Measurements from ENCODE around the gene TMEM91.
A peak's percentile ranks its signal among the peaks of the same experiment; 100 is the strongest.
"Not testable (repeated sequence)": the region's sequence is repeated elsewhere in the genome, so short reads cannot be mapped to it uniquely, and the experiment has no call there.

Gene TMEM91

DNA sequence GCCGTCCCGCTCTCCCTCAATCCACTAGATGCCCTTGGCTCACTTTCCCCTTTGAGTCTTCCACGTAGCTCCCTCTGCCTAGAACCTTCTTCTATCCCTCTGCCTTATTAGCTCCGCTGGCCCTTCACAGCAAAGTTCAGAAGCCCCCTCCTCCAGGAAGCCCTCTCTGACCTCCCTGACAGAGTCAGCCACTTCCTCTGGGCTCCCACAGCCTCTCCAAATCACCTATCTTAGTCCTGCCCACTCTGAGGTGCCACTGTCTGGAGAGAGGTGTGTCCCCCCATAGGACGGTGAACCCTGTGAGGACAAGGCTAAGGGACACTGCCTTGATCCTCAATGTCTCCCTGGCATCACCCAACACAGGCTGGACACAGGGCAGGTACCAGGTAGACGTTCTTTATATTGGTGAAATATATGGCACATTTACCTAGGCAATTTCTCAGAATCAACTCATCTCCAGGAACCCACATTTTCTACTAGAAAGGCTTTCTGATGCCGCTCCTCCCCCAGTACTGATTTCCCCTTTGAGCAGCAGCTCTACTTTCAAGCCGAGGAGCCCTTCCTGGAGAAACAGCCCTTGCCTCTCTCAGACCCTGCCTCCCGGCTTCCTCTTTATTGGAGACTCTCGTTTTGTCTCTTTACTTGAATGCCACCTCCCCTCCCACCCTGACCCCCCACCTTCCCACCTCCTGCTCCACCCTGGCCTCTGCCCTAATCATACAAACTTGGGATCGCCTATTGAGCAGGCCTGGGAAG is 19.2 kb upstream of the TMEM91 start:
- Histone ChIP-seq H2AFZ (ENCODE audit: low read depth, low read length) (no peak overlapping the region), H3K36me3 (ENCODE audit: insufficient read depth, low read length) (peaks cover 9% of the 10 kb centered on the region), H3K27me3 (ENCODE audit: insufficient read depth, low read length) (peaks cover 7% of the 10 kb centered on the region), H3K4me1 (ENCODE audit: insufficient read depth, low read length) (peaks cover 12% of the 10 kb centered on the region), H3K9me3 (ENCODE audit: low read length) (no peaks in the 10 kb centered on the region), H3K4me3 (ENCODE audit: low read length) (no peak overlapping the region)

DNA sequence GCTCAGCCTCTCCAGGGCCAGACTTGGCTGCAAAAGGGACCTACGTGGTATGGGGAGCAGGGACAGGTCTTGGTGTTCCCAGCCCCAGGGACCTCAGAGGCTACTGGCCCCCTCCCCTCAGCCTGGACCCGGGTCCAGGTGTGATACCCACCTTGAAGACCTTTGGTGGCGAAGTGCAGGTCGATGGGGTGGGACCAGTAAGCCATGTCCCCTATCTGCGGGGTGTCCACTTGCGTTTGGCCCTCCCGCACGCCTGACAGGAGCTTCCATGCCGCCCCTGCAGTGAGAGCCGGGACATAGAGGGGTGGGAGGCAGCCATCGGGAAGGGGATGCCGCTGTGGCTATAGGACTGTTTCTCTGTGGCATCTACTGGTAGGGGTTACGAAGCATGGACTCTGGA is 18.6 kb upstream of the TMEM91 start:
- H3K4me1 ChIP-seq (ENCODE audit: insufficient read depth, low read length), result peaks cover 9% of the 10 kb centered on the region
- peaks cover 4% of the 10 kb centered on the region for H3K27me3 ChIP-seq (ENCODE audit: insufficient read depth, low read length)
- H2AFZ ChIP-seq (ENCODE audit: low read depth, low read length), result no peak overlapping the region
- no peak overlapping the region for H3K4me3 ChIP-seq (ENCODE audit: low read length)
- peaks cover 9% of the 10 kb centered on the region for H3K36me3 ChIP-seq (ENCODE audit: insufficient read depth, low read length)
- no peaks in the 10 kb centered on the region for H3K9me3 ChIP-seq (ENCODE audit: low read length)

DNA sequence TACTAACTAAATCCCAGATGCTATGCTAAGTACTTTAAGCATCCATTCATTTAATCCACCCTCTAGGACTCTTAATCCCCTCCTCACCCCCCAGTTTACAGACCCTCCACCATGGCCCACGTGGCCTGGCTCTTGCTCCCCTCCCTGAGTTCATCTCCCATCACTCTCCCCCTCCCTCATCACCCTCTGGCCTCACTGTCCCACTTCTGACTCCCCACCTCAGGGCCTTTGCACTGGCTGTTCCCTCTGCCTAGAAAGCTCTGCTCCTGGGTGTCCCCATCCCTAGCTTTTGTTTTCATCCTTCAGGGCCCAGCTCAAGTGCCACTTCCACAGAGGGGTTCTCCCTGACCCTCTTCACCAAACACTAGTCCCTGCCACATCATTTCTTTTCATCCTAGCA is 16.6 kb upstream of the TMEM91 start:
- Histone ChIP-seq H3K36me3 (ENCODE audit: insufficient read depth, low read length) (peaks cover 9% of the 10 kb centered on the region), H3K9me3 (ENCODE audit: low read length) (no peaks in the 10 kb centered on the region), H2AFZ (ENCODE audit: low read depth, low read length) (no peak overlapping the region), H3K4me3 (ENCODE audit: low read length) (no peak overlapping the region), H3K27me3 (ENCODE audit: insufficient read depth, low read length) (no peaks in the 10 kb centered on the region), H3K4me1 (ENCODE audit: insufficient read depth, low read length) (peaks cover 10% of the 10 kb centered on the region)

DNA sequence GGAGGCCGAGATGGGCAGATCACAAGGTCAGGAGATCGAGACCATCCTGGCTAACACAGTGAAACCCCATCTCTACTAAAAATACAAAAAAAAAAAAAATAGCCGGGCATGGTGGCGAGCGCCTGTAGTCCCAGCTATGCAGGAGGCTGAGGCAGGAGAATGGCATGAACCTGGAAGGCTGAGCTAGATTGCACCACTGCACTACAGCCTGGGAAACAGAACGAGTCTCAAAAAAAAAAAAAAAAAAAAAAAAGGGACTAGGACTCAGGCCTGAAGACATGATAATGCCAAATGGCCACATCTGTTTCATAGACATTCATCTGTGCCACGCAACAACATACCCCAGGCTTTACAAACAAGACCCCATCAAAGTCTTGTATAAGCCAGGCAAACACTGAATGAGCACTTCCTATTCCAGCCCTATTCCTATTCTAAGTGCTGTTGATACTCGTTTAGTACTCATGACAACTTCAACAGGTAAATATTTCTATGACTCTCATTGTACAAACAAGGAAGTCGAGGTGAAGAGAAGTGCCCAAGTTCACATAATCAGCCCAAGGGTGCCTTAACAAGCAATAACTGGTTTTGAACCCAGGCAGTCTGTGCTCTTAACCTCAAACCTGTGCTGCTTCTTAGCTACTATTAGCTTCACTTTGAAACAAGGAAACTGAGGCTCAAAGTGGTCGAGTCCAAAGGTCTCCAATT is 14.0 kb upstream of the TMEM91 start:
- Histone ChIP-seq H3K9me3 (ENCODE audit: low read length) (no peaks in the 10 kb centered on the region), H3K4me1 (ENCODE audit: insufficient read depth, low read length) (peaks cover 14% of the 10 kb centered on the region)

DNA sequence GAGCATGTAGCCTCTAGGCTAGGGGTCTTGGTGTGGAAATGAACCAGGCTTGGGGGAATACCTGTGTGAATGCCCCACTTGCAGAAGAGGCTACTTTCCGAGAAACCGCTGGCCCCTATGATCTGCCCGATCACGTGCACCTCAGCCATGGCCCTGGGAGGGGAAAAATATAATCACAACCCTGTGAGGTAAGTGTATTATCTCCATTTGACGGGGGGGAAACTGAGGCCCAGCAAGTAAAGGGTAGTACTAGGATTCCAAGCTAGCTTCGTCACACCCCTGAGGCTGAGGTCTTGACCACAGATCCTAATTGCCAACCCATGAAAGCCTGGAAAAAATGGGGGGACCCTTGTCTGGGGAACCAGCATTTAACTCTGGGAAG is 13.0 kb upstream of the TMEM91 start:
- Histone ChIP-seq H3K9me3 (ENCODE audit: low read length) (no peaks in the 10 kb centered on the region), H3K36me3 (ENCODE audit: insufficient read depth, low read length) (peaks cover 9% of the 10 kb centered on the region), H3K4me1 (ENCODE audit: insufficient read depth, low read length) (peaks cover 14% of the 10 kb centered on the region), H2AFZ (ENCODE audit: low read depth, low read length) (peak overlapping the region; percentile 52), H3K27me3 (ENCODE audit: insufficient read depth, low read length) (no peaks in the 10 kb centered on the region), H3K4me3 (ENCODE audit: low read length) (peak overlapping the region; percentile 74)

More for the DNA sequence above, 14.0 kb upstream of the TMEM91 start:
- H3K36me3 ChIP-seq (ENCODE audit: insufficient read depth, low read length), result peaks cover 9% of the 10 kb centered on the region
- no peak overlapping the region for H3K4me3 ChIP-seq (ENCODE audit: low read length)
- no peaks in the 10 kb centered on the region for H3K27me3 ChIP-seq (ENCODE audit: insufficient read depth, low read length)
- H2AFZ ChIP-seq (ENCODE audit: low read depth, low read length), result no peak overlapping the region

DNA sequence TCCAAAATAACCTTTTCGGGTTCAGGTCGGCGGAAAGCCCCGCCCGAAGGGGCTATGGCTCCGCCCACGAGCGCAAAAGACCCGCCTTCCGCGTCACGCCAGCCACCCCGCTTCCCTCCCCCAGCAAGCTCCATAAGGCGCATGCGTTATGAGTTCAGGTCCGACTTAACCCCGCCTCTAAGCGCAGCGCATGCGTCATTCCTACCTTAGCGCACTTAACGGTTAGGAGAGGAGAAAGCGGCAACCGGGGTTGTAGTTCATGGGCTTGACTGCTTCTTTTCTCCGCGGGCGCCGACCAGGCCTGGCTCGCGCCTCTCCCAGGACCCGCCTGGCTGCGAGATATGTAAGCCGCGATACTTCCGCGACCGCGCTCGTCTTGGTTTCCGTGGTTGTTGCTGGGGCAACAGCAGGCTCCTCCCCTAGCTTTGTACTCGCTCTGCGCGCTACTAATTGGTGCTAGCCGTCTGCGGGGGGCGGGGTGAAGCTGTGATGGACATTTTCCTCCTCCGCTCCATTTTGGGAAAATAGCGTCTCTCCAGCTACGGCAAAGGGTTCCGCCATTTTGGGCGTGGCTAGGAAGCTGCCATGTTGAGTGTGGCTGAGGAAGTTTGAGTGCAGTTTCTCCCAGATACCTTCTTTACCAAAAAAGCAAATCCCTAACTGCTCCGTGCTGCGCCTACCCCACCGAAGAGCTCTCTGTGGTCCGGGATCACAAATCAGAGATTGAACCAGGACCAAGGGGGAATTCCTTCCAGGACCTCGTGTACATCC is 12.4 kb upstream of the TMEM91 start, which contains the start of gene B9D2:
TSS of gene B9D2 (minus strand) at position 397 of the 771 bp plus-strand sequence. CDS start 630 bp downstream, outside the sequence.
- peak within 1 kb of the TSS; percentile 74 for H3K4me3 ChIP-seq (ENCODE audit: low read length)
- no peaks in the 10 kb centered on the region for H3K27me3 ChIP-seq (ENCODE audit: insufficient read depth, low read length)
- no peaks in the 10 kb centered on the region for H3K9me3 ChIP-seq (ENCODE audit: low read length)
- peak within 1 kb of the TSS; percentile 52 for H2AFZ ChIP-seq (ENCODE audit: low read depth, low read length)
- H3K4me1 ChIP-seq (ENCODE audit: insufficient read depth, low read length), result peaks cover 14% of the 10 kb centered on the region
- H3K36me3 ChIP-seq (ENCODE audit: insufficient read depth, low read length), result peaks cover 9% of the 10 kb centered on the region

DNA sequence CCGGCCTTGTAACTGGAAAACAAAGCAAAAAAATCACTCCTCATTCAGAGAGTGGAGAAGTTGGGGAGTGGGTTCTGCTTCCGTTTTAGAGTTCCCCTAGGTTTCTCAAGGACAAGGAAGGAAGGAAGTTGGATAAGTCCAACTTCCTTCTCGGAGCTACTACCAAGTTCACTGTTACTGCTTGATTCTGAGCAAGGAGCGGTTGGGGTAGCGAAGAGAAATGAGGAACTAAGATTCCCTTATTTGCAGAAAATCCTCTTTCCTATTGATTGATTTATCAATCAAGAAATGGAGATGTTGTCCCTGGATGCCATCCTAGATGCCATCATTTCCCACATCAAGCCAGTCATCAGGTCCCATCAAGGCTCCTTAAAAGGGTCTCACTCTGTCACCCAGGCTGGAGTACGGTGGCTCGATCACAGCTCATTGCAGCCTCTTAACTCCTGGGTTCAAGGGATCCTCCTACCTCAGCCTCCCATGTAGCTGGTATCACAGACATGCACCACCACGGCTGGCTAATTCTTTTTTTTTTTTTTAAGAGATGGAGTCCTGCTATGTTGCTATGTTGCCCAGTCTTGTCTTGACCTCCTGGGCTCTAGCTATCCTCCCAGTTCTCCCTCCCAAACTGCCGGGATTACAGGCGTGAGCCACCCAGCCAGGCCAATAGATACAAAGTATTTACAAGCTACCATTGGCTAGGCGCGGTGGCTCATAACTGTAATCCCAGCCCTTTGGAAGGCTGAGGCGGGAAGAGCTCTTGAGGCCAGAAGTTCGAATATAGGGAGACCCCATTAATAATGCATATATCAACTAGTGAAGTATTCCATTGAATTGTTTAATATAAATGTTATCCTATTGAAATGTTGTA is 11.6 kb upstream of the TMEM91 start:
- Histone ChIP-seq H2AFZ (ENCODE audit: low read depth, low read length) (peak overlapping the region; percentile 52), H3K4me1 (ENCODE audit: insufficient read depth, low read length) (peaks cover 14% of the 10 kb centered on the region), H3K9me3 (ENCODE audit: low read length) (no peaks in the 10 kb centered on the region), H3K27me3 (ENCODE audit: insufficient read depth, low read length) (no peaks in the 10 kb centered on the region), H3K36me3 (ENCODE audit: insufficient read depth, low read length) (peaks cover 9% of the 10 kb centered on the region), H3K4me3 (ENCODE audit: low read length) (peak overlapping the region; percentile 74)

DNA sequence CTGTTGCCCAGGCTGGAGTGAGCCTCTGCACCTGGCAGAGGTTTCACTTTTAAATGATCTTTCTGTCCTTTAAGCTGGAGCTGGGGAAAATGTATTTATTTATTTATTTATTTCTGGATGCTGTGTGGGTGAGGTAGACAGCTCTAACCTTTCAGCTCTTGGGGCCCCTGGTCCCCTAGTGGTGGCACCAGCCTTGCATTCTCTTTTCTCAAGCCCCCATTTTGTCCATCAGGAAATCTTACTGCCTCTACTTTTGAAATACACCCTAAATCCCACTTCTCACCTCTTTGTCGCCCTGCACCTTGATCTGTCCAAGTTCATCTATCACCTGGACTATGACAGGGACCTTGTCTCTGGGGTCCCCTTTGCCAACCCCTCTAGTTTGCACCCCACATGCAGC is 10.2 kb upstream of the TMEM91 start:
- H3K4me1 ChIP-seq (ENCODE audit: insufficient read depth, low read length), result peaks cover 14% of the 10 kb centered on the region
- no peak overlapping the region for H3K4me3 ChIP-seq (ENCODE audit: low read length)
- no peaks in the 10 kb centered on the region for H3K9me3 ChIP-seq (ENCODE audit: low read length)

DNA sequence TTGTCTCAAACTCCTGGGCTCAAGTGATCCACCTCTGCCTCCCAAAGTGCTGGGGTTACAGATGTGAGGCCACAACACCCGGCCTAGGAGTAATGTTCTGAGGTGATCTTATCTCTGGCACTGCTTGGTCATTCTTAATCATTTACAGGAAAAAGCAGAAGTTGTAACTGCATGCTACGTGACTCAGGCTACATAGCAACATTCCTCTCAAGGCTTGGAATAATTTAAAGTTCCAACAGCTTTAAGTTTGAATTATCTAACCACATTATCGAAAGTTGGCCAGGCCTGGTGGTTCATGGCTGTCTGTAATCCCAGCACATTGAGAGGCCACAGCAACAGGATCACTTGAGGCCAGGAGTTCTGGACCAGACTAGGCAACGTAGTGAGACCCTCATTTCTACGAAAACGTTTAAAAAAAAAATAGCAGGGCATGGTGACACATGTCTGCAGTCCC is 8.5 kb upstream of the TMEM91 start:
- Histone ChIP-seq H3K4me3 (ENCODE audit: low read length) (no peak overlapping the region), H3K4me1 (ENCODE audit: insufficient read depth, low read length) (peaks cover 14% of the 10 kb centered on the region), H2AFZ (ENCODE audit: low read depth, low read length) (no peak overlapping the region), H3K27me3 (ENCODE audit: insufficient read depth, low read length) (no peaks in the 10 kb centered on the region), H3K36me3 (ENCODE audit: insufficient read depth, low read length) (peaks cover 4% of the 10 kb centered on the region), H3K9me3 (ENCODE audit: low read length) (no peaks in the 10 kb centered on the region)

More for the DNA sequence above, 10.2 kb upstream of the TMEM91 start:
- Histone ChIP-seq H3K27me3 (ENCODE audit: insufficient read depth, low read length) (no peaks in the 10 kb centered on the region), H3K36me3 (ENCODE audit: insufficient read depth, low read length) (peaks cover 4% of the 10 kb centered on the region), H2AFZ (ENCODE audit: low read depth, low read length) (no peak overlapping the region)

DNA sequence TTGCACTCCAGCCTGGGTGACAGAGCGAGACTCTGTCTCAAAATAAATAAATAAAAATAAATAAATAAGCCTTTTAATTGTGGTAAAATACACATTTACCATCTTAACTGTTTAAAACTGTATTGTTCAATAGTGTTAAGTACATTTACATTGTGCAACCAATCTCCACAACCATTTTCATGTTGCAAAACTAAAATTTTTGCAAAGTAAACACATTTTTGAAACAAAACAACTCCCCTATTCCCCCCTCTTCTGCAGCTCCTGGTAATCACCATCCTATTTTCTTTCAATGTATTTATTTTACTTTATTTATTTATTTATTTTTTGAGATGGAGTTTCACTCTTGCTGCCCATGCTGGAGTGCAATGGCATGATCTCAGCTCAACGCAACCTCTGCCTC is 6.6 kb upstream of the TMEM91 start:
- peaks cover 6% of the 10 kb centered on the region for H3K36me3 ChIP-seq (ENCODE audit: insufficient read depth, low read length)
- no peaks in the 10 kb centered on the region for H3K9me3 ChIP-seq (ENCODE audit: low read length)
- no peaks in the 10 kb centered on the region for H3K27me3 ChIP-seq (ENCODE audit: insufficient read depth, low read length)
- peaks cover 4% of the 10 kb centered on the region for H3K4me1 ChIP-seq (ENCODE audit: insufficient read depth, low read length)
- no peak overlapping the region for H3K4me3 ChIP-seq (ENCODE audit: low read length)
- H2AFZ ChIP-seq (ENCODE audit: low read depth, low read length), result no peak overlapping the region

DNA sequence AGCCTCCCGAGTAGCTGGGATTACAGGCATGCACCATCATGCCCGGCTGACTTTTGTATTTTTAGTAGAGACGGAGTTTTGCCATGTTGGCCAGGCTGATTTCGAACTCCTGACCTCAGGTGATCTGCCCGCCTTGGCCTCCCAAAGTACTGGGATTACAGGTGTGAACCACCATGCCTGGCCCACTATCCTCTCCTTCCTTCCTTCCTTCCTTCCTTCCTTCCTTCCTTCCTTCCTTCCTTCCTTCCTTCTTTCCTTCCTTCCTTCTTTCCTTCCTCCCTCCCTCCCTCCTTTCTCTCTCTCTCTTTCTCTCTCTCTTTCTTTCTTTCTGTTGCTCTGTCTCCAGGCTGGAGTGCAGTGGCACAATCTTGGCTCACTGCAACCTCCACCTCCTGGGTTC is 5.2 kb upstream of the TMEM91 start:
- not testable (repeated sequence) for H3K9me3 ChIP-seq (ENCODE audit: low read length); H2AFZ ChIP-seq (ENCODE audit: low read depth, low read length); H3K4me1 ChIP-seq (ENCODE audit: insufficient read depth, low read length); H3K27me3 ChIP-seq (ENCODE audit: insufficient read depth, low read length); H3K36me3 ChIP-seq (ENCODE audit: insufficient read depth, low read length); H3K4me3 ChIP-seq (ENCODE audit: low read length)

DNA sequence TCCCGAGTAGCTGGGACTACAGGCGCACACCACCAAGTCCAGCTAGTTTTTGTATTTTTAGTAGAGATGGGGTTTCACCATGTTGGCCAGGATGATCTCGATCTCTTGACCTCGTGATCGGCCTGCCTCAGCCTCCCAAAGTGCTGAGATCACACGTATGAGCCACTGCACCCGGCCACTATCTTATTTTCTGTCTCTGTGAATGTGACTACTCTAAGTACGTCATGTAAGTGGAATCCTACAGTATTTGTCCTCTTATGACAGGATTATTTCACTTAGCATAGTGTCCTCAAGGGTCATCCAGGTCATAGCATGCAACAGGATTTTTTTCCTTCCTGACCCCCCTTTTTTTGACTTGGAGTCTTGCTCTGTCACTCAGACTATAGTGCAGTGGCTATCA is 4.8 kb upstream of the TMEM91 start:
- H3K4me1 ChIP-seq (ENCODE audit: insufficient read depth, low read length), result no peaks in the 10 kb centered on the region
- H3K36me3 ChIP-seq (ENCODE audit: insufficient read depth, low read length), result peaks cover 3% of the 10 kb centered on the region
- no peaks in the 10 kb centered on the region for H3K27me3 ChIP-seq (ENCODE audit: insufficient read depth, low read length)
- H3K4me3 ChIP-seq (ENCODE audit: low read length), result no peak overlapping the region
- no peaks in the 10 kb centered on the region for H3K9me3 ChIP-seq (ENCODE audit: low read length)
- no peak overlapping the region for H2AFZ ChIP-seq (ENCODE audit: low read depth, low read length)
